Stomach (tissue), 4 donors: ENCODE results near the gene GSX2.

Experiments used
- POLR2A ChIP-seq, 4 donors: fragments of 450-650 bp; IDR thresholded peaks; one replicate each; pipeline ENCODE4 v1.6.1; 2016; ENCODE audit warnings: antibody characterized with exemption in 4 of 4, control low read depth in 2 of 4, mild to moderate bottlenecking in 1 of 4, moderate library complexity in 1 of 4
- TF ChIP-seq, protein P1 (sequence below), 7 experiments: fragments of 450-650 bp in 4 of 7; fragments of 200-600 bp in 3 of 7; sonication (generic) in 3 of 7; IDR thresholded peaks; one replicate each; pipeline ENCODE4 v1.5.1; 2016 to 2019; ENCODE audit warnings: antibody characterized with exemption in 7 of 7, control low read depth in 2 of 7, mild to moderate bottlenecking in 1 of 7

DNA sequence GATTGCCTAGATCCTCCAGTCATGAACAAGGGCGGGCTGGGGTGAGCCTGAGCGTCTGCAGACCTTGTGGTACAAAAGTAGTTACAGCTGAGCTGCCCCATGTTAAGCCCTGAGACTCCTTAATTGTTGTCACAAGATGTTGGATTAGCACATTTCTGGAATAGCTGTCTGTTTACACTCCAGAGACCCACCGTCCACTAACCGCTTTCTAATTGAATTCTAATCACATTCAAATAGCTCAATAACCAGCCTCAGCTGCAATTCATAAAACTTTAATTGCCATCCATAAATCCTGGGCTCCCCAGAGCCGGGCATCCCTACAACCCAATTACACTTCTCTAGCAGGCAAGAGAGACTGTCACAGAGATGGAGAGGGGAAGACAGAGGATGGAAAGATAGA, 1.6 kb upstream of the GSX2 start:
- TF ChIP-seq POLR2A (IDR thresholded peaks at IDR 0.05), result no peak
- TF ChIP-seq, protein P1, sequence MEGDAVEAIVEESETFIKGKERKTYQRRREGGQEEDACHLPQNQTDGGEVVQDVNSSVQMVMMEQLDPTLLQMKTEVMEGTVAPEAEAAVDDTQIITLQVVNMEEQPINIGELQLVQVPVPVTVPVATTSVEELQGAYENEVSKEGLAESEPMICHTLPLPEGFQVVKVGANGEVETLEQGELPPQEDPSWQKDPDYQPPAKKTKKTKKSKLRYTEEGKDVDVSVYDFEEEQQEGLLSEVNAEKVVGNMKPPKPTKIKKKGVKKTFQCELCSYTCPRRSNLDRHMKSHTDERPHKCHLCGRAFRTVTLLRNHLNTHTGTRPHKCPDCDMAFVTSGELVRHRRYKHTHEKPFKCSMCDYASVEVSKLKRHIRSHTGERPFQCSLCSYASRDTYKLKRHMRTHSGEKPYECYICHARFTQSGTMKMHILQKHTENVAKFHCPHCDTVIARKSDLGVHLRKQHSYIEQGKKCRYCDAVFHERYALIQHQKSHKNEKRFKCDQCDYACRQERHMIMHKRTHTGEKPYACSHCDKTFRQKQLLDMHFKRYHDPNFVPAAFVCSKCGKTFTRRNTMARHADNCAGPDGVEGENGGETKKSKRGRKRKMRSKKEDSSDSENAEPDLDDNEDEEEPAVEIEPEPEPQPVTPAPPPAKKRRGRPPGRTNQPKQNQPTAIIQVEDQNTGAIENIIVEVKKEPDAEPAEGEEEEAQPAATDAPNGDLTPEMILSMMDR (IDR thresholded peaks at IDR 0.05), result no peak
